Heart left ventricle (tissue), 16 donors: ENCODE data around the gene OR10H1. TPM values are rescaled to one million over a fixed set of nuclear protein-coding genes. Genes with fewer than 3 reads are reported as not detected.
"Not testable (repeated sequence)": the region's sequence is repeated elsewhere in the genome, so short reads cannot be mapped to it uniquely, and the experiment has no call there.

Source experiments
- ATAC-seq, 4 donors: fragments of 200-7000 bp; cut with Tn5 transposase; one replicate each; pipeline ENCODE4 v1.9.1; 2020 to 2022; ENCODE audit warnings: moderate library complexity in 4 of 4, mild to moderate bottlenecking in 3 of 4, moderate number of reproducible peaks in 1 of 4
- DNase-seq, 5 donors: peaks; one replicate each; pipeline ENCODE4 v3.0.0-alpha.2; 2020
- H3K27ac ChIP-seq, 12 donors: fragments of 200-600 bp; sonication (generic) in 4 of 12; one replicate each; pipeline versions ENCODE4 v1.5.0 to v1.8.0; 2016 to 2022; ENCODE audit warnings: mild to moderate bottlenecking in 2 of 12
- H3K27me3 ChIP-seq, 9 donors: fragments of 200-600 bp; sonication (generic) in 2 of 9; one replicate each; pipeline versions ENCODE4 v1.5.1 to v1.8.0; 2016 to 2022; ENCODE audit warnings: mild to moderate bottlenecking in 3 of 9
- H3K36me3 ChIP-seq, 9 donors: fragments of 200-600 bp; sonication (generic) in 2 of 9; one replicate each; pipeline versions ENCODE4 v1.5.0 to v1.8.0; 2018 to 2022; ENCODE audit warnings: mild to moderate bottlenecking in 2 of 9
- H3K4me1 ChIP-seq, 12 donors: fragments of 200-600 bp; sonication (generic) in 4 of 12; one replicate each; pipeline versions ENCODE4 v1.5.0 to v1.8.0; 2016 to 2022; ENCODE audit warnings: mild to moderate bottlenecking in 3 of 12
- H3K4me3 ChIP-seq, 12 donors: fragments of 200-600 bp; sonication (generic) in 4 of 12; one replicate each; pipeline versions ENCODE4 v1.5.0 to v1.8.0; 2017 to 2022; ENCODE audit warnings: mild to moderate bottlenecking in 9 of 12, moderate library complexity in 4 of 12
- H3K9me3 ChIP-seq, 12 donors: fragments of 200-600 bp; sonication (generic) in 4 of 12; one replicate each; pipeline versions ENCODE4 v1.5.0 to v1.8.0; 2016 to 2022; ENCODE audit warnings: mild to moderate bottlenecking in 1 of 12
- POLR2A ChIP-seq, 2 donors: fragments of 450-650 bp; IDR thresholded peaks; one replicate each; pipeline ENCODE4 v1.6.1; 2017; ENCODE audit warnings: antibody characterized with exemption in 2 of 2, mild to moderate bottlenecking in 2 of 2, moderate library complexity in 2 of 2
- WGBS, 4 donors: extraction: QIAGEN DNeasy Blood & Tissue Kit in 2 of 4; methylation state at CpG; one replicate each; pipeline versions ENCODE4 v1.1.5 to v1.1.7; 2013 to 2018; 5-methylcytosine and 5-hydroxymethylcytosine counted together
- intact Hi-C, 10 donors: fragments of 100-400 bp; cut with DNase I; formaldehyde crosslinking; loops; one replicate each; pipeline versions ENCODE4 v1.11.1 to v1.14.2; 2022
- polyA plus RNA-seq, 2 donors: library from polyadenylated mRNA; stranded (reverse); fragments of 200-250 nt; gene quantifications; one replicate each; pipeline ENCODE4 v1.2.3, GENCODE V29; 2013
- total RNA-seq, 9 donors: library from RNA; depleted of rRNA in 2 of 9; stranded (reverse); fragments of >200 nt in 2 of 9; fragmentation: NEBNext Ultra II Directional in 3 of 9; extraction: Animal tissue kit (Norgen Biotek cat#: 25700) in 3 of 9; gene quantifications; one replicate each; pipeline versions ENCODE4 v1.1.0 to v1.2.4, GENCODE V29; 2016 to 2023
- TF ChIP-seq, protein P1 (sequence below), 12 donors: fragments of 200-600 bp; sonication (generic) in 4 of 12; IDR thresholded peaks; one replicate each; pipeline versions ENCODE4 v1.5.0 to v1.8.0; 2018 to 2022; ENCODE audit warnings: antibody characterized with exemption in 12 of 12, mild to moderate bottlenecking in 5 of 12
- donor health status: ischemic (EF 13 %, LVEDD 7.1; RV severe dilation, severe dysfunction).
- donor health status: healthy with polysubstance abuse.
- donor health status: DM: no; HTN: yes; CAD: no.
- donor health status: DM: no; HTN: no; CAD: no.
- donor health status: ischemic (EF 25% LVEDD 6.9; RV normal size, moderate dysfunction).
- donor health status: ischemic (EF 25% LVEDD 5.7; RV mildly dilated, moderate dysfunction).
- donor health status: healthy.
- donor health status: DM: yes; HTN: yes; CAD: no.
- donor health status: ischemic (EF 35%, LVEDD 5.7; RV mildly dilated, moderate dysfunction).
- donor health status: nonischemic (EF 11% LVEDD 7.7; RV severe dilation, severe dysfunction).
- donor health status: DM: yes; HTN: yes; CAD: no.
- donor health status: PGD.
- donor health status: ischemic (EF 29% LVEDD 5.4; RV normal size, mild dysfunction).
- donor health status: nonischemic (EF 23%, LVEDD 6.1; RV moderate dilation, normal function).

Gene OR10H1
- total and polyA plus RNA-seq, 11 donors = 0.07 TPM; not detected in 10

- Histone ChIP-seq H3K27me3 (peaks cover 0 to 38% (median 0%) of the 10 kb centered on the region in 9 donors), H3K27ac (no peak overlapping the region), H3K36me3 (no peaks in the 10 kb centered on the region), H3K9me3 (no peaks in the 10 kb centered on the region), H3K4me3 (no peak overlapping the region), H3K4me1 (no peaks in the 10 kb centered on the region)
- intact Hi-C loops = loop anchor here in 4 of 10 donors (5.0 to 10.0 kb wide), 2 partner anchors 177 to 185 kb away; no protein-coding TSS in a partner anchor
- TF ChIP-seq POLR2A (IDR thresholded peaks at IDR 0.05) = no peak
- TF ChIP-seq, protein P1, sequence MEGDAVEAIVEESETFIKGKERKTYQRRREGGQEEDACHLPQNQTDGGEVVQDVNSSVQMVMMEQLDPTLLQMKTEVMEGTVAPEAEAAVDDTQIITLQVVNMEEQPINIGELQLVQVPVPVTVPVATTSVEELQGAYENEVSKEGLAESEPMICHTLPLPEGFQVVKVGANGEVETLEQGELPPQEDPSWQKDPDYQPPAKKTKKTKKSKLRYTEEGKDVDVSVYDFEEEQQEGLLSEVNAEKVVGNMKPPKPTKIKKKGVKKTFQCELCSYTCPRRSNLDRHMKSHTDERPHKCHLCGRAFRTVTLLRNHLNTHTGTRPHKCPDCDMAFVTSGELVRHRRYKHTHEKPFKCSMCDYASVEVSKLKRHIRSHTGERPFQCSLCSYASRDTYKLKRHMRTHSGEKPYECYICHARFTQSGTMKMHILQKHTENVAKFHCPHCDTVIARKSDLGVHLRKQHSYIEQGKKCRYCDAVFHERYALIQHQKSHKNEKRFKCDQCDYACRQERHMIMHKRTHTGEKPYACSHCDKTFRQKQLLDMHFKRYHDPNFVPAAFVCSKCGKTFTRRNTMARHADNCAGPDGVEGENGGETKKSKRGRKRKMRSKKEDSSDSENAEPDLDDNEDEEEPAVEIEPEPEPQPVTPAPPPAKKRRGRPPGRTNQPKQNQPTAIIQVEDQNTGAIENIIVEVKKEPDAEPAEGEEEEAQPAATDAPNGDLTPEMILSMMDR (IDR thresholded peaks at IDR 0.05) = no peak
- no peak for DNase-seq
- no peak for ATAC-seq
- WGBS, 4 donors = 20 to 55% (median 23%) methylated on average over 6 of the region's 6 CpGs
These were observed 3.3 kb downstream of the OR10H1 start for GRCh38 chr19:15812060-15812722.

DNA sequence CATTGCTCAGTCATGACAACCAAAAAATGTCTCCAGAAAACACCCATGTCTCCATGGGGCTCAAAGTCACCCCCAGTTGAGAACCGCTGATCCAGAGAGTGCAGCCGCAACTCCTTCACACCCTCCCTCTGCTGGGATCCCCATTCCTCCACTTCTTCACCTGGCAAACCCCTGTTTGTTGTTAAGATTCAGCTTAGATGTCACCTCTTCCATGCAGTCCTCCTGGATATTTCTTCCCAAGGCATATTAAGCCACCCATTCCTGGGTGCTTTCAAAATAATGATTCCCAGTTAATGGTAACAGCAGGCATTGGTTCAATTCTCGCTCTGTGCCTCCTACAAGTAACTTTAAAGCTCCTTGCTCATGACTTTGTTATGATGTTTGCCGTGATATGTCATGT, 4.0 kb downstream of the OR10H1 start:
- no peaks in the 10 kb centered on the region for H3K4me1 ChIP-seq
- intact Hi-C loops = loop anchor here in 6 of 10 donors (2.0 to 10.0 kb wide), 3 partner anchors 177 to 184 kb away; no protein-coding TSS in a partner anchor
- no peaks in the 10 kb centered on the region for H3K36me3 ChIP-seq
- TF ChIP-seq, protein P1 (IDR thresholded peaks at IDR 0.05) = no peak
- no peak for TF ChIP-seq POLR2A (IDR thresholded peaks at IDR 0.05)
- ATAC-seq = no peak
- no peak for DNase-seq
- H3K4me3 ChIP-seq = no peak overlapping the region
- peaks cover 0 to 38% (median 0%) of the 10 kb centered on the region in 9 donors for H3K27me3 ChIP-seq
- no peaks in the 10 kb centered on the region for H3K9me3 ChIP-seq
- WGBS, 4 donors = 76 to 88% (median 78%) methylated on average over 4 of the region's 4 CpGs
- no peak overlapping the region for H3K27ac ChIP-seq

GRCh38 chr19:15810335-15810734, 5.1 kb downstream of the OR10H1 start:
- WGBS, 4 donors = 31 to 61% (median 41%) methylated on average over 7 of the region's 7 CpGs
- intact Hi-C loops = loop anchor here in 8 of 10 donors (1.0 to 10.0 kb wide), 4 partner anchors 176 to 183 kb away; no protein-coding TSS in a partner anchor
- TF ChIP-seq POLR2A (IDR thresholded peaks at IDR 0.05) = no peak
- TF ChIP-seq, protein P1 (IDR thresholded peaks at IDR 0.05) = peak; percentile 13 to 58 (median 43)

GRCh38 chr19:15794279-15794678, 21.2 kb downstream of the OR10H1 start:
- H3K27ac ChIP-seq, H3K4me1 ChIP-seq, H3K9me3 ChIP-seq, H3K36me3 ChIP-seq, H3K4me3 ChIP-seq, ATAC-seq, intact Hi-C loops, DNase-seq: not testable (repeated sequence)
- 90 to 95% (median 91%) methylated on average over 17 to 18 of the region's 18 CpGs for WGBS, 4 donors
- H3K27me3 ChIP-seq = peaks cover 0 to 12% (median 0%) of the 10 kb centered on the region in 9 donors

More at GRCh38 chr19:15810335-15810734, 5.1 kb downstream of the OR10H1 start:
- DNase-seq = peak in 1 of 5 donors; percentile 7
- Histone ChIP-seq H3K4me3 (no peak overlapping the region), H3K36me3 (no peaks in the 10 kb centered on the region), H3K27me3 (peaks cover 0 to 28% (median 0%) of the 10 kb centered on the region in 9 donors), H3K9me3 (no peaks in the 10 kb centered on the region), H3K27ac (no peak overlapping the region), H3K4me1 (no peaks in the 10 kb centered on the region)
- ATAC-seq = peak in 1 of 4 donors; percentile 32
